Stomach (tissue), 4 donors: Measurements from ENCODE around the gene FAM184A.

ENCODE experiments used
- POLR2AphosphoS5 ChIP-seq, 3 donors: sonication (generic); formaldehyde crosslinking; IDR thresholded peaks; one replicate each; pipeline ENCODE4 v1.6.1; 2016; ENCODE audit warnings: antibody characterized with exemption in 3 of 3
- TF ChIP-seq, protein P1 (sequence below), 7 experiments: fragments of 450-650 bp in 4 of 7; fragments of 200-600 bp in 3 of 7; sonication (generic) in 3 of 7; IDR thresholded peaks; one replicate each; pipeline ENCODE4 v1.5.1; 2016 to 2019; ENCODE audit warnings: antibody characterized with exemption in 7 of 7, control low read depth in 2 of 7, mild to moderate bottlenecking in 1 of 7

DNA sequence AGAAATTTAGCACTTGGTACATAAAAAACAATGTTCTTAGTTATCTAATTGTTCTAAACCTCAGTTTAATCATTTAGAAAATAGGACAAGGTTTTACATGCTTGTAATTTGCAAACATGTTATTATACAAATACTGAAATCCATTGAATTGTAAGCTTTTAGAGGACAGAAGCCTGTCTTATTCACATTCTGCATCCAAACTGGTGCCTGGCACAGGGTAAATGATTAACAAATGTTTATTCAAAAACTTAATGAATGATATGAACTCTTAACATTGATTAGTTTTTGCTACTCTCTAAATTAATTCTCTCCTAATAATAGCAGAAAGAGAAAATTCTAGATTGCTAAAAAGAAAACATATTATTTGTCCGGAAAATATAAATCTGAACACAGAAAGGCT lies 85.1 kb downstream of the FAM184A start:
- no peak for TF ChIP-seq POLR2AphosphoS5 (IDR thresholded peaks at IDR 0.05)
- TF ChIP-seq, protein P1, sequence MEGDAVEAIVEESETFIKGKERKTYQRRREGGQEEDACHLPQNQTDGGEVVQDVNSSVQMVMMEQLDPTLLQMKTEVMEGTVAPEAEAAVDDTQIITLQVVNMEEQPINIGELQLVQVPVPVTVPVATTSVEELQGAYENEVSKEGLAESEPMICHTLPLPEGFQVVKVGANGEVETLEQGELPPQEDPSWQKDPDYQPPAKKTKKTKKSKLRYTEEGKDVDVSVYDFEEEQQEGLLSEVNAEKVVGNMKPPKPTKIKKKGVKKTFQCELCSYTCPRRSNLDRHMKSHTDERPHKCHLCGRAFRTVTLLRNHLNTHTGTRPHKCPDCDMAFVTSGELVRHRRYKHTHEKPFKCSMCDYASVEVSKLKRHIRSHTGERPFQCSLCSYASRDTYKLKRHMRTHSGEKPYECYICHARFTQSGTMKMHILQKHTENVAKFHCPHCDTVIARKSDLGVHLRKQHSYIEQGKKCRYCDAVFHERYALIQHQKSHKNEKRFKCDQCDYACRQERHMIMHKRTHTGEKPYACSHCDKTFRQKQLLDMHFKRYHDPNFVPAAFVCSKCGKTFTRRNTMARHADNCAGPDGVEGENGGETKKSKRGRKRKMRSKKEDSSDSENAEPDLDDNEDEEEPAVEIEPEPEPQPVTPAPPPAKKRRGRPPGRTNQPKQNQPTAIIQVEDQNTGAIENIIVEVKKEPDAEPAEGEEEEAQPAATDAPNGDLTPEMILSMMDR (IDR thresholded peaks at IDR 0.05), result no peak
